GM20431 (cell line): Measurements from ENCODE around the gene GLI3.

Experiments used
- in situ Hi-C: fragments of 300-500 bp; cut with MseI, MboI; formaldehyde crosslinking; loops from one replicate; pipeline ENCODE4 v1.15.0; 2020; ENCODE audit warnings: low sequenced_read_pairs; ENCODE audit not compliant: unreplicated experiment

GLI3 gene

DNA sequence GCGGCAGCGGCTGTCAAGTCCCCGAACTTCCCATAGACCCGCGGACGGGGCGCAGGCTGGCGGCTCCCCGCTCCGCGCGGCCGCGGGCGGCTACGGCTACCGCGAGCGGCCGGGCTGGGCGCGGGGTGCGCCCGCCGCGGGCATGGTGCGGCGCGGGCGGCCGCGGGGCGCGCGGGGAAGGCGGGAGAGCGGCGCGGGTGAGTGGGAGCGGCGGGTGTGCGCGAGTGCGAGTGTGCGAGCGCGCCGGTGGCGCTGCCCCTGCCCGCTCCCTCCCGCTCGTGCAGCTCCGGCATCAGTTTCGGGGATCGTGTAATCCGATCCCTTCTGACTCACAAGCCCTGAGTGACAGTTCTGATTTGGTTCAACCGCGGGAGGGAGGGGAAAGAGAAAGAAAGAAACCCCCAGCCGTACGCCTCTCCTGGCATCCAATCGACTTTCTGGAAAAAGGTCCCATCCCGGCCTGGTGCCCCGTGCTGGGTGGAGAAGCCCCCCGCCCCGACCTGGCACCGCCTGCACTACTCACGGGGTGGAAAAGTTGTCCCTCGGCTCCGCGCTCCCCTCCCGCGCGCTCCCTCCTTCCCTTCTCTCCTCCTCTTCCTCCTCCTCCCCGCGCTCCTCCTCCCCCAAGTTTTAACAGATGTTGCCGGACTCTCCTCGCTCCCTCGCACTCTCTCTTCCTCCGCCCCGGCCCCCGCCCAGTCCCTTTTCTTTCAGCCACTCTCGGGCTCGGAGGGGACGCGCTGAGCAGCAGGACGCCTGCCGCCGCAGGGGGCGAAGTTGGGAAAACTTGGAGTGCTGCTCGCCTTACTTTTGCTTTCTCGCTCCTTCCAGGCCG is at the start of gene GLI3:
GLI3 (minus strand) TSS at position 234 of the 835 bp plus-strand sequence. CDS start 13,956 bp downstream, outside the sequence.
- in situ Hi-C loops: no loop called here

DNA sequence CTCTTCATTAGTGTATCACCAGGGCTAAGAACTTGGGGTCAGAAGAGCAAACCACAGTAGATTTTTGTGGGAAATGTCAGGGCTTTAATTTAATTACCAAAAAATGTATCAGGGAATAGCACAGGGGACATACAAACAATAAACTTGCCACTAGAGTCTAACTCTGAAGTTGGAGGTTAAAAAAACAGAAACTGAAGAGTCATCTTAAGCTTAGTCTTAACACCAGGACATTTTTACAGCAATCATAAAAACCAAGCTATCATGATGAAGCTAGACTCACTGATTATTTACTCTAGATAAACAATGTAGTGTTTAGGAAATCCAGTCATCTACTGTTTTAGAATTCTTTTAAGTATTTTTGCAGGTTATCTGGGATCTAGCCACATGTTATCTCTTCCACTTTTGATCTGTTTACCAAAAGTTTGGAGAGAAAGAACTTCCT is 48.4 kb upstream of the GLI3 start:
- in situ Hi-C loops: no loop called here

DNA sequence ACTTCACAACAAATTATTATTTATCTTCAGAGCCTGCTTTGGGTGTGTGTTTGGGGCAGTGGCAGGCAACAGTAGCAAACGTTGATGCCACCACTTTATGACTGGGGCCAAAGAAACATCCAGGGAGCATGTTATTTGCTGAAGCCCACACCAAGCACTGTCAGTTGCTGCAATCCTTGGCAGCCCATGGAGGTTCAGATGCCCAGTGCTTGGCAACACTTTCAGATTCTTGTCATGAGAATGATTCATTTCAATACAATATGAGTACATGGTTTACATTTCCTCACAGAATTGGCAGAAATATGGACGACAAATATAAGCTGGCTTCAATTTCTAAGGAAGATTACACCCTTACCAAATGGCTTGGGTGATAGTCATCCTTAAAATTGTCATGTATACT is 46.5 kb upstream of the GLI3 start:
- in situ Hi-C loops: no loop called here

DNA sequence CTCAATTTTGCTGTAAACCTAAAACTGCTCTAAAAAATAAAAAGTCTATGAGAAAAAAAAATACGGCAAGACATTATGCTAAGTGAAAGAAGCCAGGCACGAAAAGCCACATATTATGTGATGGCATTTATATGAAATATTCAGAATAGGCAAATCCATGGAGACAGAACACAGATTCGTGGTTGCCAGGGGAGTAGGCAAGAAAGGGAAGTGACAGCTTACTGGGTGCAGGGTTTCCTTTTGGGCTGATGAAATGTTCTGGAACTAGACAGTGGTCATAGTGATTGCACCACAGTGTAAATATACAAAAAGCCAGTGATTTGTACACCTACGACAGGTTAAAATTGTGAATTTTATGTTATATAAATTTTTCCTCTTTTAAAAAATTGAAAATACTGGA is 41.3 kb upstream of the GLI3 start:
- in situ Hi-C loops: no loop called here

DNA sequence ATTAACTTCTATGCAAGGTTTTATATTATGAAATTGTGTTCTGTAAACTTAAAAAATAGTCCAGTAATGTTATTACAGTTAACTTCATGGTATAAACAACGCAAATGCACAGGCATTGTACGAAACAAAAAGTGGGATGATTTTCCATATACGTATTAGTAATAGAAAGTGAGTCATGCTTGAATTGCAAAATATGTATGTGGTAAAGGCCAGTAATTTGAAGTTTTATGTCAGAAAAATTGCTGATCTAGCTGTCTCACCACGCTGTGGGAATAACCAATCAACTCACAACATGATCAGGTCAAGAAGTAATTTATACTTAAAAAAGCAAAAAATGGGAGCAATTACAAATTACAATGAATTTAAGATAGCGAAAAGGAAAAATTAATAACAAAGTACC is 37.0 kb upstream of the GLI3 start:
- in situ Hi-C loops: no loop called here

DNA sequence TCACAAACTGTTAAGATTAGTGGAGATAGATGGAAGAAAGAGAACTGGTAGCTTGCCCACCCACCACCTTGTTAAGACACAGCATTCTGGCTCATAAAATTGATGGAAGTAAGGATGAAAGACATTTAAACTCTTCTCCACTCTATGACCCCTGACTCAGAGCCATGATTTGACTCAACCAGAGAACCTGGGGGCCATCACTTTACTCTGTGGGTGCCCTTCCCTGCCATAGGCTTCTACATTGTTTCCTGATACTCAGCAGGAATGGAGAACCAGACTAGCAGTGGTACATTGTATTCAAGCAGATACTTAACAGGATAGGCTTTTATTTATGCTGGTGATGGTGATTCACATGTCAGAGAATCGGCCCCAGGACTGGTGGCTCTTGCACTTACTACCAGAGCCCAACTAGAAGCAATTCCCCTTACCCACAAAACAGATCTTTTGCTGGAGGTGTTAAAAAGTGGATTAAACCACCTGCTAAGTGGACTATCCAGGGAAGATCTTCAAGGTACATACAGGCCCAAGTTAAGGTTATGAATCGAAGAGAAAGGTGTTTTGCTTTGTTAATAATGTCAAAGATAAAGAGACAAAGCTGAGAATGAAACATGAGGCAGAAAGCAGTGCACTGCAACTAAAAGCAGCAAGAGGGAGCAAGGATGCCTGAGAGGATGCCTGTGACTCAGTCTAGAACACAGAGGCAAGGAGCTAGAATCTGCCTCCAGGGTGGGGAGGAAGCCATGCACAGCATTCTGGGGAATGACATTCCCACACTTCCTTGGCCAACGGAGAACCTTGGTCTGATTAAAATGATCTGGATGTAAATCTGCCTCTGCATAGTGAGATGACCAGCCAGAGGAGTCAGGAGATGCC is 36.0 kb upstream of the GLI3 start:
- in situ Hi-C loops: no loop called here

DNA sequence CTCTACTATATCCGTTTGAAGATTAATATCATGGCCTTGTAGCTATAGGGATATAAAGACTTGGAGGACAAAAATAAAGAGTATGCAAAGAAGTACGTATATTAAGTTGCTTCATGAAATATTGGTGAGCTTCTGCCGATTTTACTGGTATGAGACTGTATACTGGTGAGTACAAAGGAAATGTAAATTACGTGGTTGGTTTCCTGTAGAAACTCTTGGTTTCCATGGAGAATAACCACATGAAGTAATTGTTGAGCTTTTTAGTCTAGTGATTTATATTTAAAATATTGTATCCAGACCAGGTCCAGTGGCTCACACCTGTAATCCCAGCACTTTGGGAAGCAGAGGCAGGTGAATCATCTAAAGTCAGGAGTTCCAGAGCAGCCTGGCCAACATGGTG is 32.2 kb upstream of the GLI3 start:
- in situ Hi-C loops: no loop called here

DNA sequence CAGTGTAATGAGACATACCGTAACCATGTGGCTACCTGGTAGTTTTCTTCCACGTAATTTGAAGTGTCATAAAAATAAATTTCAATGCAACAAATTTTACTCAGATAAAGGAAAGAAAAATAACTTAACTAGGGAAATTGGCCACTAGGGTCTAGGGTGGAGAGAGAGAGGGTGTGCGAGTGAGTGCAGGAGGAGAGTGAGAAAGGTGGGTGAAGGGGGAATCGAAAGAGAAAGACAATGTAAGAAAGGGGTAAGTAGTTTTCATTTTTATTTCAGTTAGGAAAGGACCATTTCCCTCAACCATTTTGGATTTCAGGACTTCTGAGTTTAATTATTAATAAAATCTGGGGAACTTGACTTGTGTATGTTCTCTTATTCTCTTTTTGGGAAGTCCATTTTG is 27.7 kb upstream of the GLI3 start:
- in situ Hi-C loops: no loop called here

DNA sequence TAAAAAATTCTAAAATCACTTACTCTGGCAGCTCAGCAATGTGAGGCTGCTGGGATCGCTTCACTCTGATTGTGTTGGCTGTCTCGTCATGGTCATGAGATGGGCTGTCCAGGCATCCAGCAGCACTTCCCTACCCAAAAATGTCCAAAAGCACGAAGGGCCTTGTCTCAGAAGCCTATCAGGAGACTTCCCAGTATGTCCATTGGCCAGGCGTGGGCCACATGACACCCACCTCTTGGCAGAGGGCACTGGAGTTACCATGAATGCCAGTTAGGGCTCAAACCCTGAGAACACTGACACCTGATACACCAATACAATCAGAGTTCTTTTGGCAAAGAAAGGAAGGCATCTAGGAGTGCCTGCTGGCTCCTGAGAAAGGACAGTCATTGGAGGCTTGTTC is 27.0 kb upstream of the GLI3 start:
- in situ Hi-C loops: no loop called here

DNA sequence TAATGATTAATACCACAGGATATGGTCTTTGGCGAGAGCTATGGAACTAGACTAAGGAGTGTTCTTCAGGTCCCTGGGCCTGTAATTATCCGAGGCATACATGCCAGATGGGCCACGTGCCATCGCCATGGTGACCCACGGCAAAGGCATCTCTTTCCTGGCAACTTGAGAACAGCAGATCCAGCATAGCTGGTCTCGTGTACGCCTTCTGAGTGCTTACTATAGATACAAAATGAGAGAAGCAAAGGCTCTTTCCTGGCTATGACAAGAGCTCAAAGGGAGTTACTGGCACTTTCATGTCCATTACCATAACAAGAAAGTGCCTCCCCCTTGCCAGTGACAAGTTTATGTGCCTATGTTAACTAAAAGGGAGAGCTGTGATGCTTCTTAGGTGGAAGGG is 26.0 kb upstream of the GLI3 start:
- in situ Hi-C loops: no loop called here

DNA sequence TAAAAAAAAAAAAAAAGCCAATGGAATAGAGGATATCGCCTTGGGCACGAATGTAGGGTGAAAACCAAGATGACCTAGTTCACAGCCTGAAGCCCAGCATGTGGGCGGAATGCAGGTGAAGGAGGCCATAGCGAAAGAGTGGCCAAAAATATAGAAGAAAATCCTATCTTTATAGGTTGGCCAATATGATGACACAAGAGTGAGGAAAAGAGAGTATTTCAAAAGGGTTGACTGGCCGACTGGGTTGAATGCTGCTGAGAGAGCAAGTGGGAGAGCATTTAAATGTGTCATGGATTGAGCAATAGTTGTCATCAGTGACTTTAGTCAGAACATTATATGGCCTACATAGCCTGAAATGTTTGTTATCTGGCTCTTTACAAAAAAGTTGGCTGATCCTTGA is 17.2 kb upstream of the GLI3 start:
- in situ Hi-C loops: no loop called here

DNA sequence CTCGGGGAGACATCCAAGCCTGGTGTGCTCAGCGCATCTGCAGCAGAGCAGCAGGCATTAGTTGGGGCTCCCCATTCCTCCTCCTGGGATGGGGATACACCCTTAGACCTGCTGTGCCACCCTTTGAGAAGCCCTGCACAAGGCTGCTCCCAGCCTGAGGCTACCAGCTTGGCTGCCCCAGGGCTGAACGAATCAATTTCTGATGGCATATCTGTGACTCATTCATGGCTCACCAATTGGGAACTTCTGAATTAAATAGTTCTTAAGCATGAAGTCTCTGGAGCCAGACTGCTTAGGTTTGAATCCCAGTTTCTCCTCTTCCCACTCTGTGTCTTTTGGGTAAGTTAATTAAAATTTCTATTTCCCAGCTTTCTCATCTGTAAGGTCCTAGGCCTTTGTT is 16.3 kb upstream of the GLI3 start:
- in situ Hi-C loops: no loop called here

DNA sequence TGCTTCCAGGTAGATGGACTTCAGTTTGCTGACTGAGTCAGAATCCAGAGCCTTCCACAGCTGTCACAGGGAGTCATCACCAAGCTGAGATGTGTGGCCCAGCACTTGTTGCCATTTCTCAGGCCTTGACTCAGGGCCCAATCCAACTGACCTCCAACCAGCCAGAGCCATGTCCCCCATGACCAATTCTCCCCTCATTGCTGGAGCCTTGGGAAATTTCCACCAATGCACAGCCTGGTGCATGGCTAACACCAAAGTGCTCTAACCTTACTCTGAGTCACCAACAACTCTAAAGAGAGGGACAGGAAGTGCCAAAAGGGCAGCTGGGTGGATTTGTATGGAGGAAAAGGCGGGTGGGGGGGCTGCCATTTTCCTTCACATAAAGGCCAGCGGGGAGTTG is 13.4 kb upstream of the GLI3 start:
- in situ Hi-C loops: no loop called here

DNA sequence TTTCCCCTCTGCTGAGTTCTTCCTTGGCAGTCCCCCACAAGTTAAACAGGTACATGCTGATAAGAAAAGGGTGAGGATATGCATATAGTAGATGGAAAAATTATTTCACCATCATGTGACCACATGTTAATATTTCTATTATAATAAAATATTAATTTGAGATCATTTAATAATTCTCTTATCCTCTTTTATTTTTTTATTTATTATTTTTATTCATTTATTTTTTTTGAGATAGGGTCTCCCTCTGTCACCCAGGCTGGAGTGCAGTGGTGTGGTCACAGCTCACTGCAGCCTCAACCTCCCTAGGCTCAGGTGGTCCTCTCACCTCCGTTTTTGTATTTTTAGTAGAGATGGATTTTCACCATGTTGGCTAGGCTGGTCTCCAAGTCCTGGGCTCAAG is 11.6 kb upstream of the GLI3 start:
- in situ Hi-C loops: no loop called here

DNA sequence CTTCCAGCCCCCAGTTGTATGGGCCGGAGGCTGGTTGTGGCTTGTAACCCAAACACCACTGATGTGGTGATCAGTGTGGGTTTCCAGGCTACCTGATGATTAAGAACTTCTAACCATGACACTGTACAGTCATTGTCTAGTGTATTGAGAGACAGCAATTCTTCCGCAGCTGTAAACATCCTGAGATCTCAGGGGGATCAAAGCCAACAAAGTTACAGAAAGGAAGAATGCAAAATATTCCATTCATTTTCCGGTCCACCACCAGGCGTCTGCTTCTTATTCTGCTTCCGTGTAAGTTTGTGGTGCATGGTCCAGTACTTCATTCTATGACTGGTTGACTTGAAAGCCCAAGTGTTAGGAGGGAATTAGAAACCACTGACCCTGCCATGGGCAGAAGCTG is 10.3 kb upstream of the GLI3 start:
- in situ Hi-C loops: no loop called here

DNA sequence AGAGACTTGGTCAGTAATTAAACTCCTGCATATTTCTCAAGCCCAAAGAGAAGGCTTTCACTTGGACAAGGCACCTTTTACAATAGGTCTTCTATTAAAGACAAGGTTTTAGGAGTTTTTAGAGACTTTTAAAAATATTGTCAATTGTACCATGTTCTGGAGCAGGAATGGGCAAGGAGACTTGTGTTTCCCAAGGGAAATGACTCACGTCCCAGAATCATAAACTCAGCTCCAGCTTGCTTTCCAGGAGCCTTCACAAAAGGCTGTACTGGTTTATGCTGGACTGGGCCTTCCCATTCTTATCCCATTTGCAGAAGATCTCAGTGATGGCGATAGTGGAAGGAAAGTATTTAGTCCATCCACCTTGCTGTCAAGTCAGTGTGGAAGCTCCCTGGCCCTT is 7.8 kb upstream of the GLI3 start:
- in situ Hi-C loops: no loop called here

DNA sequence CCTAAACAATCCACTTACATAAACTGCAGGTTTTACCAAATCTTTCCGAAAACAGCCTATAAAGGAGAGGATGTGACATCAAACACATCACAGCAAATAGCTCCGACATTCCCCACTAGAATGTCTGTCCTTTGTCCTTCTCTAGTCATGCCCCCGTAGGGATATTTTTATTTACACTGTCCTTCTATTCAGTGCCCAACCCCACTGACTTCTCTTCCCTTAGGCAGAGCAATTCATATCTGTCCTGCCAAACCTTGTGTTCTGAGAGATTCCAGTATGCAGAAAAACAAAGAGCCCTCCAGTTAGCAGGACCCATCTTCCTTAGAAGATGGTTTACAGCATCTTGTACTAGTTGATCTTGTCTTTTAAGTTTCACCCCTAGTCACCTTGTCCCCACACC is 5.4 kb upstream of the GLI3 start:
- in situ Hi-C loops: no loop called here

DNA sequence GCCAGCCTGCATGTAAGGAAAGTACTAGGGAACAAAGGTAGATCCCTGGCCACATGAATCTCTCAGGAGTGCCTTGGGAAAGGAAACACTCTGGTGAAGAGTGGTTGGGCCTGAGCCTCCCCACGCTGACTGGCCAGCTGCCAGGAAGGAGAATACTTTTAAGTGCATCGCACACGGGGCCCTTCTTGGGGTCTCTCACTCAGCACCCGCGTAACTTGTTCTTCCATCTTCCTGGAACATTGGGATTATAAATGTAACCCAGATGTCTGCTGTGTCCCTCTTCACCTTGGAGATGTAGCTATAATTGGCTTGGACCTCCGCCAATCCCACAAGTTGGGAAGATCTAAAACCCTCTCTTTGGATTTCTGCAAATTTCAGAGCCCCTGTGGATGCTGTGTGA is 4.4 kb upstream of the GLI3 start:
- in situ Hi-C loops: no loop called here

DNA sequence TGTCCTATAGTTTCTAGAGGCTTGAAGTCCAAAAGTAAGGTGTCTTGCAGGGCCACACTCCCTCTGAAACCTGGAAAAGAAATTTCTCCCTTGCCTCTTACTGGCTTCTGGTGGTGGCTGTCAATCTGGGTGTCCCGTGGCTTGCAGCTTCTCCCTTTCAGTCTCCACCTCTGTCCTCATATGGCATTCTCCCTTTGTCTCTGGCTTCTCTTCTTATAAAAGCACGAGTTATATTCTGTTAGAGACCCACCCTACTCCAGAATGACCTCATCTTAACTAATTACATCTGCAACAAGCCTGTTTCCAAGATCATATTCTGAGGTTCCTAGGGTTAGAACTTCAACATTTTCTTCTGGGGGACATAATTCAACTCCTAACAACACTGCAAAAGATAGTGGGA is 3.4 kb upstream of the GLI3 start:
- in situ Hi-C loops: no loop called here

DNA sequence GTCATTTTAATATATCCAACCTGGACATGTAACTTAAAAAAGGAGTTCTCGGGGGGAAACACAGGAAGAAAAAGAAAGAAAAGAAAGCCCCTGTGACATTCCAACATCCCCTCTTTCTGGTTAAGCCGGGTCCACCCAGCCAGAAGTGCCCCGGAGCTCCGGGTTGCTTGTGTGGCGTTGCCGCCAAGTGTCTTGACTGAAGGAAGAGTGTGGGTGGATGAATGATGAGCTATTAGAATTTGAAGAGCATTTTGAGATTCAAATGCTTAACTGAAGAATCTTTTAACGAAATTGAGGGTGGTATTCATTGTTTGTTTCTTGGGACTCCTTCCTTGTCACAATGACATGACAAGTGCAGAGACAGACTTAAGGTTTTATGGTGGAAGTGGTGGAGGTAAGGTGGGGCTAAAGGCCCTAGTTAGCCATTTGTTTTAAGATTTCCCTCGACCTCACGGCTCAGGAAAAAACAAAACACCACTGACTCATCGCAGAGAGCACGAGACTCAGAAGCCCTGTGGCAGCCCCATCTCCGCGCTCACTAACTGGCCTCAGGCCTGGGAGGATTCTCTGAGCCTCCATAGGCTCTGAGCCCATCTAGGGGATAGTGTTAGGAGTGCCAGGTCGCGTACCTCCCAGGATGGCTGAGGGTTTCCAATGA is 1.8 kb upstream of the GLI3 start:
- in situ Hi-C loops: no loop called here
